Coronary artery (tissue), 2 donors: ENCODE measurements around the gene ATG2B.

Source experiments
- DNase-seq: peaks from one replicate; pipeline ENCODE4 v3.0.0-alpha.2; 2017; ENCODE audit warnings: low spot score
- H3K27ac ChIP-seq, 2 donors: fragments of 200-600 bp; sonication (generic); one replicate each; pipeline ENCODE4 v1.5.1; 2016 to 2019
- H3K4me3 ChIP-seq: fragments of 200-600 bp; sonication (generic); 2 replicates; pipeline ENCODE4 v1.5.1; 2016; ENCODE audit warnings: mild to moderate bottlenecking, moderate library complexity
- TF ChIP-seq, protein P1 (sequence below): fragments of 200-600 bp; sonication (generic); IDR thresholded peaks from one replicate; pipeline ENCODE4 v1.5.1; 2019; ENCODE audit warnings: antibody characterized with exemption

ATG2B gene

GRCh38 chr14:96391293-96392118, 28.4 kb upstream of the ATG2B start:
- TF ChIP-seq, protein P1, sequence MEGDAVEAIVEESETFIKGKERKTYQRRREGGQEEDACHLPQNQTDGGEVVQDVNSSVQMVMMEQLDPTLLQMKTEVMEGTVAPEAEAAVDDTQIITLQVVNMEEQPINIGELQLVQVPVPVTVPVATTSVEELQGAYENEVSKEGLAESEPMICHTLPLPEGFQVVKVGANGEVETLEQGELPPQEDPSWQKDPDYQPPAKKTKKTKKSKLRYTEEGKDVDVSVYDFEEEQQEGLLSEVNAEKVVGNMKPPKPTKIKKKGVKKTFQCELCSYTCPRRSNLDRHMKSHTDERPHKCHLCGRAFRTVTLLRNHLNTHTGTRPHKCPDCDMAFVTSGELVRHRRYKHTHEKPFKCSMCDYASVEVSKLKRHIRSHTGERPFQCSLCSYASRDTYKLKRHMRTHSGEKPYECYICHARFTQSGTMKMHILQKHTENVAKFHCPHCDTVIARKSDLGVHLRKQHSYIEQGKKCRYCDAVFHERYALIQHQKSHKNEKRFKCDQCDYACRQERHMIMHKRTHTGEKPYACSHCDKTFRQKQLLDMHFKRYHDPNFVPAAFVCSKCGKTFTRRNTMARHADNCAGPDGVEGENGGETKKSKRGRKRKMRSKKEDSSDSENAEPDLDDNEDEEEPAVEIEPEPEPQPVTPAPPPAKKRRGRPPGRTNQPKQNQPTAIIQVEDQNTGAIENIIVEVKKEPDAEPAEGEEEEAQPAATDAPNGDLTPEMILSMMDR: no peak
- Histone ChIP-seq H3K27ac (peak overlapping the region in 1 of 2 donors; percentile 71), H3K4me3 (peak overlapping the region; percentile 91)
- peak; percentile 96 for DNase-seq

DNA sequence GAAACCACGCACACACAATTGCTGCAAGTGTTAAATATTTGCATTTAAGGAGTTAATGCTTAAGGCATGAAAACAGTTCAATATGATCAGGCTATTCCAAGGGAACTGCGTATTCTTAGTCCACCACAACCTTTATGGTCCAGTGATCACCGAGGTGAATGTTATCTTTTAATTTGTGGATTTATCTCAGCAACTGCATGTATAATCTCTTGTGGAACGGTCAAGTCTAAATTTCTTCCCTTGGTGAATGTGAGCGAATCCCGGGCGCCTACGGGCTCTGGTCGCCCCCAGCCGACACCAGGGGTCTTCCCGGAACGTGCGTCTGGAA, 27.8 kb upstream of the ATG2B start:
- TF ChIP-seq, protein P1: no peak
- no peak for DNase-seq
- Histone ChIP-seq H3K27ac (peak overlapping the region in 1 of 2 donors; percentile 71), H3K4me3 (peak overlapping the region; percentile 91)

GRCh38 chr14:96385385-96385784, 22.2 kb upstream of the ATG2B start:
- Histone ChIP-seq H3K27ac (no peak overlapping the region), H3K4me3 (no peak overlapping the region)
- DNase-seq: no peak
- TF ChIP-seq, protein P1: no peak

DNA sequence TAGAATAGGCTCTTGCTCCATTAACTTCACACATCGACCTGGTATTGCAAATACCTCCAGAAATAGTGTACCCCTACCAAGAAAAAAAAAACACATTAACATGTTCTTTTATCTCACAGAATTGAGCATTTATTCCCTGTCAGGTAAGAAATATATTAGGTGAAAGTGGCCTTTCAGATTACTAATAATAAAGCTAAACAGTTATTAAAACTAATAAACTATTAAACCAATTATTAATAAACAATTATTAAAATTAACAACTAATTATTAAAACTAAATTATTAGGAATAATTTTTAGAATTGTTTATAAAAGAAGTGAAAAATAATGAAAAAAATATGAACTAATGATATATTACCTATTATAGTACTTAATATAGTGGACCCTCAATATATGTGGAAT, 21.6 kb upstream of the ATG2B start:
- no peak for DNase-seq
- TF ChIP-seq, protein P1: no peak
- Histone ChIP-seq H3K27ac (no peak overlapping the region), H3K4me3 (no peak overlapping the region)

DNA sequence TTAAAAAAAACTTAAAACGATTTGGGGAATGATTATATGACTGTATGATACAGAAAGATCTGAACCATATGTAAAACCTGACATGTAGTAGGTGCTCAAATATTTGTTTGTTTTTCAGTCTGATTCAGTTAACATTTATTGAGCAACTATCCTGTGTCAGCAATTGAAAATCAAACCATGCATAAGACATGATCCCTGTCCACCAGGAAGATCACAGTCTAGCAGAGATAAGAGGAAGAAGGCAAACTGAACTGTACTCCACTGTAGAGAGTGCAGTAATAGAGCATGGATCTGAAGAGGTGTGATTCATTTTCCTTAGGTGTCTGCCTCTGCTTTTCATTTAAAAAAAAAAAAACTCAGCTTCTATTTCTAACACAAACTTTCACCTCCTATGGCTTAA, 20.9 kb upstream of the ATG2B start:
- Histone ChIP-seq H3K4me3 (no peak overlapping the region), H3K27ac (no peak overlapping the region)
- TF ChIP-seq, protein P1: no peak
- DNase-seq: no peak

- H3K4me3 ChIP-seq: no peak overlapping the region
- TF ChIP-seq, protein P1: no peak
- DNase-seq: no peak
- H3K27ac ChIP-seq: no peak overlapping the region
Measured at GRCh38 chr14:96383445-96383844, 20.3 kb upstream of the ATG2B start.

DNA sequence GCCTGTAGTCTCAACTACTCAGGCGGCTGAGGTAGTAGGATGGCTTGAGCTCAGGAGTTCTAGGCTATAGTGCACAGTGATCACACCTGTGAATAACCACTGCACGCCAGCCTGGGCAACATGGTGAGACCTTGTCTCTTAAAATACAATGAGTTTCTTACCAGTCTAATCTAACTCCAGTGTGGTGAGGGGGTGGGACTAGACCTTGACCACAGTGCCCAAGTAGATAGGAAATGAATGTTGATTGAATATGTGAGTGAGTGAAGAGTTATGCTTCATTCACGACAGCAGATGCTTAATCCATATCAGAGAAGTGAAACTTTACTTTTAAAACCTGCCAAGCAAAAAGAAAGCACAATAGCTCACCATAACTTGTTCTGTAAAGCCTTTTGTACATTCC, 17.6 kb upstream of the ATG2B start:
- H3K27ac ChIP-seq: no peak overlapping the region
- no peak for DNase-seq
- TF ChIP-seq, protein P1: no peak
- no peak overlapping the region for H3K4me3 ChIP-seq
